Stimulated activated CD4-positive, alpha-beta T cell treated with anti-CD3 and anti-CD28 coated beads, Interleukin-2, amount 100 ng/mL, for 48 hours (primary cell): ENCODE results near the gene CYB561.
A peak's percentile ranks its signal among the peaks of the same experiment; 100 is the strongest.
"Not testable (repeated sequence)": the region's sequence is repeated elsewhere in the genome, so short reads cannot be mapped to it uniquely, and the experiment has no call there.

Experiments
- DNase-seq, 2 donors: peaks; one replicate each; pipeline ENCODE4 v3.0.0-alpha.2; 2020

CYB561 gene

DNA sequence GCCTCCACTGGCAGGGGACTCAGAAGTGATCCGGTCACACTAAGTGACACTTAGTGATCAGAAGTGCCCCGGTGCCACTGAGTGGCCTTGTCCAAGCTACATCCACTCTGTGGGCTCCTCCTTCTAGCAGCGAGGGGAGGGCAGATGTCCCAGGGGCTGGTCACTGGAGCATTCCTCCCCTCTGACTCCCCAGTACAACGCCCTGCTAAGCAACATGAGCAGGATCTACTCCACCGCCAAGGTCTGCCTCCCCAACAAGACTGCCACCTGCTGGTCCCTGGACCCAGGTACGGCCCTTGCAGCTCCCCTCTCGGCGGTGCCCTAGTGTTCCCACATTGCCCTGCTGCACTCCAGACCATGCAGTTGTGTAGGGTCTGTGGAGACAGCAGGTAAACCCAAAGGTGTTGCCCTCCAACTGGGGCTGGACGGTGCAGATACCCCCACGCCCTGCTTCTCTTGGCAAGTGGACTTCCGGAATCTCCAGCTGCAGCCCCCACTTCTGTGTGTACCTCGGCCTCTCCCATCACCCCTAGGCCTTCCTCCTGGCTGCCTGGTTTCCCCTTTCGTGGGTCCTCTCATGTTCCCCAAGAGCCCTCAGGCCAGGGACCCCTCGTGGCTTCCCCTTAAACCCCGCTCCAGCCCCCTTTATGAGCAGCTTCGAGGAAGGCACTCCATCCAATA is 32.8 kb upstream of the CYB561 start:
- peak; percentile 65 to 76 for DNase-seq

DNA sequence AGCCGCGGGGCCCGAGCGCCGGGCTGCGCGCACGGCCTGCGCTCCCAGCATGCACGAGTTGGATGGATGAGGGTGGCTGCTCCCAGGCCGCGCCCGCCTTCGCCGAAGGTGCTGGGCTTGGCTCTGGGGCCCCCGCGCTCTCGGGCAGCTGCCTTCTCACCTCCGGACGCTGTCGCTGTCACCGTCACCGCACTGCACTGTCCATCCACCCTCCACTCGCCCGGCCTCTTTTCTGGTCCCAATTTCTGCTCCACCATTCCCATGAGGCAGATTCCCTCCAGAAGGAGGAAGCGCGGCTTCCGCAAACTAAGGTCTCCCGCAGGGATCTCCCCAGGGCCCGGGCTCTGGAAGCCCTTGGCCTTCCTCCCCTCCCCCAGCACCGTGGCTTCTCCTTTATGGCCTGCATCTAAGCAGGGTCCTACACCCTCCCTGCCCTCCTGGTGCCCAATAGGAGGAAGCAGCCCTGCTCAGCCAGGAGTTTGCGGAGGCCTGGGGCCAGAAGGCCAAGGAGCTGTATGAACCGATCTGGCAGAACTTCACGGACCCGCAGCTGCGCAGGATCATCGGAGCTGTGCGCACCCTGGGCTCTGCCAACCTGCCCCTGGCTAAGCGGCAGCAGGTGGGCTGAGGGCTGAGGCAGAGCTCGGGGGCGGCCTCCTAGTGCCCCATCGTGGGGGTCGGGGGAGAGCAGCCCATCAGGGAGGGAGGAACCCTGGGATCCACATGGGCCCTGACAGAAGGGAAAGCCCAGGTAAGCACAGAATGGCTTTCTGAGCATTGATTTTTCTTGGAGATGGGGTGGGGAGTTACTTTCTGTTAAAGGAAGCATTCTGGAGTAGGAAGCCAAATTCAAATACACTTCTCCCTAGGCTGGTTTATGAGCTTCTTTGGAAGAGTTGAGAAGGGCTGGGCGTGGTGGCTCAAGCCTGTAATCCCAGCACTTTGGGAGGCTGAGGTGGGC is 31.7 kb upstream of the CYB561 start:
- DNase-seq: no peak

DNA sequence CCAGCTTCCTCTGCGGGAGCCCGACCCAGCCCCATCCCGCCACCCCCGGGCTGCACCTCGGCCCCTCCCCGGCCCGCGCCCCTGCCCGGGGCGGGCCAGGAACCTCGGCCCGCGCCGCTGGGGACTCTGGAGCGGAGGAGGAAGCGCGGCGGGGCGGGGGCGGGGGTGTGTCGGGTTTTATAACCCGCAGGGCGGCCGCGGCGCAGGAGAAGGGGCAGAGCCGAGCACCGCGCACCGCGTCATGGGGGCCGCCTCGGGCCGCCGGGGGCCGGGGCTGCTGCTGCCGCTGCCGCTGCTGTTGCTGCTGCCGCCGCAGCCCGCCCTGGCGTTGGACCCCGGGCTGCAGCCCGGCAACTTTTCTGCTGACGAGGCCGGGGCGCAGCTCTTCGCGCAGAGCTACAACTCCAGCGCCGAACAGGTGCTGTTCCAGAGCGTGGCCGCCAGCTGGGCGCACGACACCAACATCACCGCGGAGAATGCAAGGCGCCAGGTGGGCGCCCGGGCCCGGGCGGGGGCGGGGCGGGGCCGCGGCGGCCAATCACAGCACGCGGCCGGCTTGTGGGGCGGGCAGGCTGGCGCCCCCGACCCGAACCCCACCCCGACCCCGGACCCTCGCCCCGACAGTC is 30.9 kb upstream of the CYB561 start, which contains the start of gene ACE:
TSS of gene ACE (plus strand) at position 208 of the 626 bp plus-strand sequence. CDS start at position 242, 34 bp downstream.
- DNase-seq: peak; percentile 15 to 19

DNA sequence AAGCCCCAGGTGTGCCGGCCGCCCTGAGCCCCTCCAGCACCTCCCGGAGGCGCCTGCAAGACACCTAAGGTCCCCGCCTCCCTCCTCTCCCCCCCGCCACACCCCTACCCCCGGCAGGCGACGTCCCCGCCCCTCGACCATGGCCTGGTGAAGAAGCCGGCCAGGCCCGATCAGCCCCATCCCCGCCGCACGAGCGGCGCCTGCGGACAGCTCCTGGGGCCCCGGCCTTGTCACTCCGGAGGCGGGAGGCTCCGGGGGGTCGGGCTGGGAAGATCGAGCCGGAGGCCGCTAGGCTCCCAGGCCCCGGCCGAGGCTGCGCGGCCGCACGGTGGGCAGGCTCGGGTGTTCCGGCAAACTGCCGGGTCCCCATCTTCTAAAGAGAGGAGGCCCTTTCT is 30.4 kb upstream of the CYB561 start:
- no peak for DNase-seq

DNA sequence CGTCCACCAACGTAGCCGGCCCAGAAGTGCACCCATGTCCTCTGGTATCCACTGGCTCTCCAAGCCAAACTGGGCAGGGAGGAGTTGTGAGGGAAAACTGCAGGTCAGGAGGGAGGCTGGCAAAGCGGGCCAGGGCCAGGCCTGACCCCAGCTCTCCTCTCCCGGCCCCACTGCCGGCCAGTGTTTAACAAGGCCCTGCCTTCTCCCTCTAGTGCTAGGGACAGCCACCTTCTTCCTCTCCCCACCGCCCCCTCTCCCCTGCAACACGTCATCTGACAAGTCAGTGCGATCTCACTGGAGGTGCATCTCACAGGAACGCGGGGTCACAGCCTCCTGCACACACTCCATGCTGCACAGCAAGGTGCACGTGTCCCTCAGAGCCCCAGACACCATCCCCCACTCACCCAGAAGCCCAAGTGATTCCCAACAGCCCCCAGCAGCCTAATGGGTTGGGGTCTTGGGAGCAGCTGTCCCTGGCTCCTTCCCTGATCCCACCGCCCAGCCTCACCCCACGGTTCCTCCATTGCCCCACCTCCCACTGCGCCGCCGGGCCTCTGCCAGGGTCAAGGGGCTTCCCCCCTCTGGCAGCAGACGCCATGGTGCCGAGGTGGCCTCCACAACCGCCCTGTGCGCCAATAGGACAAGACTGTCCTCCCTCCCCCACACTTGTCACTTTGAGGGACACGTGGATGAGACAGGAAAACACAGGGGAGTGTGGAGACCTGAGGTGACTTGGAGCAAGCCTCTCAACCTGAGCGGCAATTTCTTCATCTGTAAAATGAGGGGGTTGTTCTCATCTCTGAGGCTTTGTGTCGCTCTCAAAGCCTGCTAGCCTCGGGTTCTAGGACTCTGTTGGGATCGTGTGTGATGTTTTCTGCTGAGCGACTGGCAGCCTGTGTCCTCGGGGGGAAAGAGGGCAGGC is 29.6 kb upstream of the CYB561 start:
- DNase-seq: no peak

DNA sequence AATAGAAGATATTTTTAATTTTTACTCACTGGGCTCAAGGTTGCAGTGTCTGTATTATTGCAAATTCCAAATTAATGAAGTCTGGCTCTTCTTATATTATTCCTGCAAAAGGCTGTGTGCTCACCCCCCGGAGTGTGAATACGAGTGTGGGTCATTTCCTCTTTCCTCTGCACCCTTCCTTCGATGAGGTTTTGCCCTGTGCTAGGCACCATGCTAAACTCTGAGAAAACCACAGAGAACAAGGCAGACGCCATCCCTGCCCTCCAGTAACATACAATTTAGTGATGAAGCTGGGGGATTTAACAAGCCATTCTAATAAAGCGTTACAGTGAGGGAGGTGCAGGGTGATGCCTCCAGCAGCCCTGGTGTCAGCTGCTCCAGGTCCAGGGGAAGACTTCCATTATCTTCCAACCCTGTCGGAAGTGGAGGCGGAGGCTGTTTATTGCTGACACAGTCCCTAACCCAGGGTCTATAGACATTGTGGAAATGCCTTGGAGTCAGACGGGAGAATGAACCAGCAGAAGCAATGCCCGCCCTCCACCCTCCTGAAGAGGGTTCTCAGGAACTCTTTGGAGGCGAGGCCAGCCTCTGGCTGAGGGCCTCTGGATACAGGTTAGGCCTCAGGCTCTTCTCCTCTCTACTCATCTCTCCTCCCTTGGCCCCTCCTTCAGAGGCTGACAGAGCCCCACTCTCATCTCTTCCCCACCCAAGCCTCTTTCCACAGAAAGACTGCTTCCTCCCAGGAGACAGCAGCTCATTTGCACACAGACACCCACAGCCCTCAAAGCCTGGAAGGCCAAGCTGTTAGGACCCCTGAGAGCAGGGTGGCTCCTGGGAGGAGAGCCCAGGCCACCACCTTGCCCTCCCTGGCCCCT is 28.7 kb upstream of the CYB561 start:
- no peak for DNase-seq

DNA sequence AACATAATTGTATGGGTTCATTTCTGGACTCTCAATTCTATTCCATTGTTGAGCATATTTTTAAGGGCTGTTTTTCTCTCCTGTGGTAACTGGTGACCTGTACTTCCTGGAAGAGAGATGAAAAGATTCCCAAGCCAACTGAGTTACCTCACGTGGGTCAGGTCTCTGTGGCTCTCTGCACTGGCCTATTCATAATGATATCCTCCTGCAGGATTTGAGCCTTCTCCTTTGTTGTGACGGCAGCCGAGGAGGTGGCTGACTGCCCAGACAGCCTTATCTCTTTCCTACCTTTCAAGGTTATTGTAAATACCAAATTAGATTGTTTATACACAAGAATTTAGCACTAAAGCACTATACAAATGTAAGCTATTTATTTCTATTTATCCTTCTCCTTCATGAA is 28.1 kb upstream of the CYB561 start:
- DNase-seq: no peak

DNA sequence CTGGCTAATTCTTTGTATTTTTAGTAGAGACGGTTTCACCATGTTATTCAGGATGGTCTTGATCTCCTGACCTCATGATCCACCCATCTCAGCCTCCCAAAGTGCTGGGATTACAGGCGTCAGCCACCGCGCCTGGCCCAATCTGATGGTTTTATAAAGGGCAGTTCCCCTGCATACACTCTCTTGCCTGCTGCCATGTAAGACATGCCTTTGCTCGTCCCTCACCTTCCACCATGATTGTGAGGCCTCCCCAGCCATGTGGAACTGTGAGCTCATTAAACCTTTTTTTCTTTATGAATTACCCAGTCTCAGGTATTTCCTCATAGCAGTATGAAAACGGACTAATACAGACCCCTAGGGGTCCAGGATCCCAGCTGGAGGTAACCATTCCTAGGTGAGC is 22.0 kb upstream of the CYB561 start:
- not testable (repeated sequence) for DNase-seq

DNA sequence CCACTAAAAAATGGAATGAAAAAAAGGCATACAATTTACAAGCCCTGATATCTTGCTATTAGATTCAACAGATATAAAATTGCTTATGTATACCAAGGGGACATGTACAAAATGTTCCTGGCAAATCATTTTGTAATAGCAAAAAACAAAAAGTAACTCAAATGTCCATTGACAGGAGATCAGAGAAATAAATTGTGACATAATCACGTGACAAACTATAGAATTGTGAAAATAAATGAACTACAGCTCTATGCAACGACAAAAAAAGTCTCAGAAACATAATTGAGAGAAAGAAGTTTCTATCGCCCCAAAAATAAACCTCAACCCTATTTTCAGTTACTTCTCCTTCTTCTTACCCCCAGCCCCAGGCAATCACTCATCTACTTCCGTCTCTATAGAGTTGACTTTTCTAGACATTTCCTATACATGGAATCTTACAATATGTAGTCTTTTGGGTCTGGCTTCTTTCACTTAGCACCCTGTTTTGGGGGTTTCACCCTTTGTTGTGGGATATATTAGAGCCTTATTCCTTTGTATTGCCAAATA is 18.7 kb upstream of the CYB561 start:
- DNase-seq: no peak

DNA sequence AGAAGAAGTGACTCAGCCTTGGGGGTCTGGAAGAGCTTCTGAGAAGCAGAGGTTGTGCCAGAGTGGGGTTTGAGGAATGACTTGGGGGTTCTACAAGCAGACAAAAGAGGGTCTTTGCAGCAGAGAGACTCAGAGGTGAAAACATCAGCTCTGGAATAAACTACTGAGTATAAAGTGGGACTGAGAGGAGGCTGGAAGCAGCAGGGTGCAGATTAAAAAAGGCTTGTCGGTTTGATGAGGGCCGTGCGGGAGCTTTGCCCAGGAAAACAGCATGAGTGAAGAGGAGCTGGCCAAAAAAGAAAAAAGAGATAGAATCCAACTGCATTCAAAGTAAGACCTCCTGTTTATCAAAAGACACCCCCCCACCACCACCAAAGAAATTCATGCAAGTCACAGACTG is 17.7 kb upstream of the CYB561 start:
- no peak for DNase-seq

DNA sequence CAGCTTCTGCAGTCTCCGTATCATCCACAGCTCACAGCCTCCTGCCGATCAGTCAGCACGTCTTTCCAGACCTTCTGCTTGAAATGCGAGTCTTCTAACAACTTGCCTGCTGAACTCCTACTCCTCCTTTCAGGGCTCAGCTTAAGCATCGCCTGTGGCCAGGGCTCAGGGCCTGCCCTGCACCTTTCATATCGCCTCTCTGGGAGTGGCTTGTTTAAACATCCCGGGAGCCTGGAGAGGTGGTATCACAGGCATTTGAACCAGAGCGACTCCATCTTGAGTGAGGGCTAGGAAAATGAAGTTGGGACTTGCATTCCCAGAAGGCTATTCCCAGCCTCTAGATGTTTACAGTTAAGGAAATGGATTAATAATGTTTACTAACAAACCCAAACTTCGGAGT is 13.9 kb upstream of the CYB561 start:
- no peak for DNase-seq

DNA sequence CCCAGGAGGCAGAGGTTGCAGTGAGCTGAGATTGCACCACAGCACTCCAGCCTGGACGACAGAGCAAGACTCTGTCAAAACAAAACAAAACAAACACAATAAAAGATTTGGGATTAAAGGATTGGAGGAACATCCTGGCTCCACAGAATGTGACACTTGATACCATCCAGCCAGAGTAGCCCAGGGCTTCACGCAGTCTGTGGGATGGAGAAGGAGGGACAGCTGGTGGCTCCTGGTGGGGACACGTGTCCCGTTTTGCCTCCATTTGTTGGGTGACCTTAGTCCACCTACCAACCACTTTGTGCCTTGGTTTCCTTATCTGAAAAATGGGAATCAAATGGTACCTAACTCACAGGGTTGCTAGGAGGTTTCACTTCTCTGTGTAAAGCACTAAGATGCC is 12.4 kb upstream of the CYB561 start:
- no peak for DNase-seq

DNA sequence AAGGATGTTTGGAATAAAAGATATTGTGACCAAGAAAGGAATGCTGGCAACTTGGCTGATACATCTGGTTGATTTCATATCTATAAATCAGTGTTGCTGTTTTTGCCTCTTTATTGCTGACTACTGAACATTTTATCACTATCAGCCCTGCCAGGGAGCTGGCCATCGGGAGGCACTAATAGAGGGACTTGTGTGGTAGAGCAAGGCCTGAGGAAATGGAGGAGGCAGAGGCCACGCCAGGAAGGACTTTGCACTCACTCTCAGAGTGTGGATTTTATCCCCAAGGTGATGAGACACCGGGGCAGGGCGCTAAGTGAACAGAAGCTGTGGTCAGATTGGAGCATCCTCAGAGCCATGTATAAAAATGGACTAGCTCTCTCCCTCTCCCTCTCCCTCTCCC is 9.3 kb upstream of the CYB561 start:
- DNase-seq: no peak

DNA sequence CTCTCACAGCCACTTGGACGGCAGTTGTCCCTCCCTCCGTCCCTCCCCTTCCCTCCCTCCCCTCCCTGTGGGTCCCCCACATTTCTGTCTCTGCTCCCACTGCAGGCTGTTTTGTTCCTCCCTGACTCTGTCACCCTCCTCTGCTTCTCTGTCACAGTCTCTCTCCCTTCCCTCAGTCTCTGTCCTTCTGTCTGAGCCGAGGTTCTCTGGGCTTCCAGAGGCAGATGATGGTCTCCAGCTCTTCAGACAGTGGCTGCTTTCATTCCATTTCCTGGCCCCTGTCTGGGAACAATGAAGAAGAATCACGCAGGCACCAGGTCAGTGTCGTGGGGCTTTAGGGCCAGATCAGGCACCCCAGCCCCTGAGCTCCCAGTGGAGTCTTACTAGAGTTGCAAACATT is 8.8 kb upstream of the CYB561 start:
- no peak for DNase-seq

DNA sequence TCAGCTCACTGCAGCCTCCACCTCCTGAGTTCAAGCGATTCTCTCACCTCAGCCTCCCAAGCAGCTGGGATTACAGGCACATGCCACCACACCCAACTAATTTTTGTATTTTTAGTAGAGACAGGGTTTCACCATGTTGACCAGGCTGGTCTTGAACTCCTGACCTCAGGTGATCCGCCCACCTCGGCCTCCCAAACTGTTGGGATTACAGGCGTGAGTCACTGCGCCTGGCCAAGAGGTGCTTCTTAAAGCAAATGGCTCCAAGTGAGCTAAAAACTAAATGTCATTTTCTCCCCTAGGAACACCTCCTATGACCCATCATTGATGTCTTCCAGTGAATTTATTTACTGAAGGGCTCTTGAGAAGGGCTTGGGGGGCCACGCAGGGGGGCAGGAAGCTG is 8.3 kb upstream of the CYB561 start:
- not testable (repeated sequence) for DNase-seq

DNA sequence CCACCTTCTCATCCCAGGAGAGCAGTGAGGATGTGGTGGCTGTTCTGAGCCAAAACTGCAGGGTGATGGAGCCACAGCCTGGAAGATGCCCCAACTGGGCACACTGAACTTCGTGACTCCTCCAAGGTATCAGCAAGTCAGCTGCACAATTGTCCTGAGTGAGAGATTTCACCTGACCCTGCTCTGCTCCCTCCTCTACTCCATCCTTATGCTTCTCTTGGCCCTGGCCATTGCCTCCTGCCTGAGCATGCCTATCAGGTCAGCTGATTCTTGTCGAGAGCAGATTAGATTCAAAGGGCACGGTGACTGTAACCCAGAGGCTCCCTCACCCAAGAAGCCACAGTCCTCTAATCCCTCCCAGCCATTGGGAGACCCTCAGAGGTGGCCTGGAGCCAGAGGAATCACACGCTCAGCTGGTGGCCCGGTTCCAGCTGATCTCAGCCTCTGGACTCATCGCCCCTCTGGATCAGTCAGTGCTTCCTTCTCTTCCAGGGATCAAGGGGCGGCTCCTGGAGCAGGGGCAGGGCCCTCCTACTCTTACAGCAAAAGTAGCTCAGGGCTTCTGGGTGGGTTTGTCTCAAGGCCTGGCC is 7.0 kb upstream of the CYB561 start:
- DNase-seq: no peak

DNA sequence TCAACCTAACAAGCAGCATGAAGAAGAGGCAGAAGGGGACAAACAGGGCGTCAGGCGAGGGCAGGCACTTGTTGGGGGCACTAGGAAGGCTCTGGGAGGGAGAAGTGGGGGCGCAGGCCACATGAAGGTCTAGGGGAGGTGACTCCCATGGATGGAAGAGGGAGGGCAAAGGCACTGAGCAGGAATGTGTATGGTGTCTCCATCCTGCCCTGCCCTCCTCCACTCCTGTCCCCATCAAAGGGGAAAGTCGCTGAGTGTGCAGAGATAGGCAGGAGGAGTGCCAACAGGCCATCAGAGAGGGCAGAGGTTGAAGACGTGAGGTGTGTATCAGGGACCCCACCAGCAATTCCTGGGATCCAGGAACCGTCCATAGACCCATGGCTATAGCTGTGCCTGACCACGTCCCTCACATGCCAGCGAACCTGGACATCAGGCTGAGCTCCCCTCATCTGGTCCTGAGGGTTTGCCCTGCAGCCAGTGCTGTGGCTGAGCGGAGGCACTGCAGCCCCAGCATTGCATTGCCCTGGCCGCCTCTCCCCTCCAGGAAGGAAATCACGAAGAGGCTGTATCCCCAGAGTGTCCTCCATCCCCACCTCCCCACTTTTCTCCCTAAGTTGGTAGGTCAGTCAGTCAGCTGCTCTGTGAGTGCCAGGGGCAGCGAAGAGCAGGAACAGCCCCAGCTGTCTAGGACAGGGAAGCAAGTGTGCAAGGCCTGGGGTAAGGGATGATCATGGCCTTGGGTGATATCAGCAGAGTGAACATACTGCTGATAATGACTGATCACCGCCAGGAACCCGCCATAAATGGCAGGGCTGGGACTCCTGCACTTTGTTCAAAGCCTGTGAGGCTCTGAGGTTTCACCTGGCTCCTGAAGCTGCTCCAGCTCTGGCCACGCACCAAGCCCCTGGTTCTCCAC is 6.2 kb upstream of the CYB561 start:
- no peak for DNase-seq

DNA sequence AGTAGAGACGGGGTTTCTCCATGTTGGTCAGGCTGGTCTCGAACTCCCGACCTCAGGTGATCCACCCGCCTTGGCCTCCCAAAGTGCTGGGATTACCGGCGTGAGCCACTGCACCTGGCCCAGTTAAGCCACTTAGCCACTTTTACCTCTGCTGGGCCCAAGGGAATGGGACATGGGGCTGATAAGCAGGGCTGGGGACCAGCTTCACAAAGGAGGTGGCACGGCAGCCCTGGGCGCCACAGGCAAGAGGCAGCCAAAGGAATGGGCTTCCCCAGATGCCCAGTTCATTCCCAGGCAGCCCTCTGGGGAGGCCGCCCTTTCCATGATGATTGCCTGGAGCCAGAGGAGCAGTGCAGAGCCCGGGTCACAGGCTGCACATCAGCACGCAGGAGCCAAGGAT is 5.0 kb upstream of the CYB561 start:
- DNase-seq: no peak

DNA sequence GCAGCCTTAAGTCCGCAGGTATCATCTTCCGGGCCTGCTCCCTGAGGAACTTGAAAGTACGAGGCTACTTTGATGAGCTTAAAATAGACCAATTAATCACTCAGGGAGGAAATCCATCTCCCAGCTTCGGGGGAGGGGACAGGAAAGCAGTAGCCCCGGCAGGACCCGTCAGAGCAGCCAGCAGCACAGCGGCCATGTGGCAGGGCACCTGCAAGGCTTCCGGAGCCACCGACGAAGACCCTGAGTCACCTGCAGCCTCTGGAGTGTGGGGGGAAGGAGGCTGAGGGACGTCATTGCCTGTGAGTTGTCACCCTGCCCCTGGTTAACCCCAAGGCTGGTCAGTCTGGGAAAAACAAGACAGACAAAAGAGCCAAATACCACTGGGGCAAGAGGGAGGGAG is 4.4 kb upstream of the CYB561 start:
- DNase-seq: no peak

DNA sequence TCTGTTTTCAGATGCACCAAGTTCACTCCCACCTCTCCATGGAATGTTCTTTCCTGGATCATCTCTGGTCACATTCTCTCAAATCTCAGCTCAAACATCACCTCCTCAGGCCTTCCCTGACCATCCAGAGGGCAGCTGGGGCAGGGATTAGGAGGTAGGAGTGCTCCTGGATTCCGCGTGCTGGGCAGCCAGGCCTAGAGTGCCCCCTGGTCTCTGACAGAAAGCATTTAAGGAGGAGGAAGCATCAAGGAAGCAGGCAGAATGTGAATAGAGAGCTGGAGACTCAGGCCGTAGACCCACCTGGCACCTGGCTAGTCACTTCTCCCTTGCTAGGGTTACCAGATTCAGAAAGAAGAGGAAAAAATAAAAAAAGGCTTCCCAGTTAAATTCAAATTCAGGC is 2.5 kb upstream of the CYB561 start:
- no peak for DNase-seq
